H1 (cell line): ENCODE results near the gene TMEM178B. TPM values are rescaled to one million over a fixed set of nuclear protein-coding genes. Genes with fewer than 3 reads are reported as not detected.

Source experiments
- EP300 ChIP-seq, 2 experiments: IDR thresholded peaks; 1 replicate in 1 of 2; 2 replicates in 1 of 2; pipeline ENCODE4 v1.6.1; 2011 to 2012; ENCODE audit warnings: low read depth in 2 of 2, low read length in 2 of 2, mild to moderate bottlenecking in 2 of 2, borderline replicate concordance in 1 of 2, inconsistent platforms in 1 of 2, moderate library complexity in 1 of 2
- KDM4A ChIP-seq: IDR thresholded peaks from one replicate; pipeline ENCODE4 v1.7.1; 2012; ENCODE audit warnings: low read depth, mild to moderate bottlenecking, moderate library complexity, low read length, inconsistent platforms; ENCODE audit not compliant: severe bottlenecking
- SP1 ChIP-seq: IDR thresholded peaks from 2 replicates; pipeline ENCODE4 v1.6.1; 2011; ENCODE audit warnings: low read depth, low read length
- SP4 ChIP-seq: IDR thresholded peaks from 2 replicates; pipeline ENCODE4 v1.6.1; 2012; ENCODE audit warnings: low read length, inconsistent platforms
- polyA plus RNA-seq, 7 experiments: library from polyadenylated mRNA; depleted of rRNA in 3 of 7; stranded (reverse) in 5 of 7; unstranded in 2 of 7; fragments of >200 nt in 5 of 7; fragments of 200-250 nt in 2 of 7; gene quantifications; 1 replicate in 5 of 7; 2 replicates in 1 of 7; 4 replicates in 1 of 7; pipeline versions ENCODE4 v1.2.1 to v1.2.3, GENCODE V29; 2011 to 2013; ENCODE audit warnings: missing spikeins in 2 of 7, mixed read lengths in 2 of 7
- total RNA-seq: library from RNA; stranded (reverse); fragmentation: NEBNext Ultra II Directional; extraction: Animal tissue kit (Norgen Biotek cat#: 25700); gene quantifications from 2 replicates; pipeline ENCODE4 v1.2.1, GENCODE V29; 2021

TMEM178B gene
- total and polyA plus RNA-seq, 2 of the 8 experiments (the other 6 are each of a cell fraction or from before 2014, with no cell fraction given), result 5.3 to 18.1 TPM

- TF ChIP-seq EP300 (IDR thresholded peaks at IDR 0.05; ENCODE audit: borderline replicate concordance in 1 of 2, low read depth in 2 of 2, low read length in 2 of 2), result no peak
- TF ChIP-seq KDM4A, result no peak
- TF ChIP-seq SP4, result no peak
- TF ChIP-seq SP1, result no peak
Measured at GRCh38 chr7:141264511-141264910, 190.6 kb downstream of the TMEM178B start (continued).
